GM15510 (cell line): ENCODE data around the gene ZNF224.

Source experiments
- POLR2A ChIP-seq: IDR thresholded peaks from 3 replicates; pipeline ENCODE4 v1.6.1; 2011; ENCODE audit warnings: borderline replicate concordance; ENCODE audit not compliant: insufficient read length; ENCODE audit errors: extremely low read depth

The ZNF224 gene

GRCh38 chr19:44109458-44109857, 15.3 kb downstream of the ZNF224 start:
- no peak for TF ChIP-seq POLR2A

GRCh38 chr19:44111910-44112463, 17.8 kb downstream of the ZNF224 start:
- no peak for TF ChIP-seq POLR2A

GRCh38 chr19:44112802-44113137, 18.6 kb downstream of the ZNF224 start:
- TF ChIP-seq POLR2A: no peak

GRCh38 chr19:44113138-44113783, 19.1 kb downstream of the ZNF224 start, which contains the start of gene ZNF225:
TSS of gene ZNF225 (plus strand) at chr19:44113399. CDS start at chr19:44115828, 2,429 bp downstream.
- peak; percentile 59 for TF ChIP-seq POLR2A

GRCh38 chr19:44113784-44114390, 19.7 kb downstream of the ZNF224 start:
- TF ChIP-seq POLR2A: no peak

- TF ChIP-seq POLR2A: no peak
Observed at GRCh38 chr19:44131955-44132354, 37.8 kb downstream of the ZNF224 start.

GRCh38 chr19:44141191-44142058, 47.3 kb downstream of the ZNF224 start, which contains the start of gene ZNF234:
TSS of gene ZNF234 (plus strand) at chr19:44141554. CDS start at chr19:44144633, 3,079 bp downstream.
- peak; percentile 49 for TF ChIP-seq POLR2A

- no peak for TF ChIP-seq POLR2A
Observed at GRCh38 chr19:44142059-44142433, 47.9 kb downstream of the ZNF224 start.

- no peak for TF ChIP-seq POLR2A
Observed at GRCh38 chr19:44149776-44150175, 55.6 kb downstream of the ZNF224 start.

- no peak for TF ChIP-seq POLR2A
Observed at GRCh38 chr19:44151491-44151890, 57.3 kb downstream of the ZNF224 start.

GRCh38 chr19:44156475-44156874, 62.3 kb downstream of the ZNF224 start:
- no peak for TF ChIP-seq POLR2A
